A549 (cell line): ENCODE measurements around the gene LINGO3. TPM values are rescaled to one million over a fixed set of nuclear protein-coding genes. Genes with fewer than 3 reads are reported as not detected.
A peak's percentile ranks its signal among the peaks of the same experiment; 100 is the strongest.

Experiments used
- ATAC-seq, 2 experiments: fragments of 200-7000 bp in 1 of 2; fragments of >200 bp in 1 of 2; cut with Nextera tagmentation in 1 of 2; cut with Tn5 transposase in 1 of 2; 3 replicates each; pipeline versions ENCODE4 v1.8.0 to v1.9.1; 2018 to 2020; ENCODE audit warnings: mild to moderate bottlenecking in 1 of 2, moderate library complexity in 1 of 2
- CTCF ChIA-PET: fragments of 300-600 bp; sonication (Branson Sonifier 250); formaldehyde crosslinking; extraction: SDS; loops from one replicate; lab custom pipeline; 2021; ENCODE audit warnings: antibody characterized with exemption, inconsistent platforms; lab: Yijun Ruan, JAX
- POLR2A ChIA-PET: fragments of 350-600 bp; formaldehyde crosslinking; extraction: SDS; loops from one replicate; lab custom pipeline; 2021; ENCODE audit warnings: antibody characterized with exemption, inconsistent platforms; lab: Yijun Ruan, JAX
- DNase-seq, 2 experiments: peaks; one replicate each; pipeline versions ENCODE4 v3.0.0 to v3.0.0-alpha.2; 2011 to 2016; ENCODE audit warnings: low read depth in 1 of 2, low spot score in 1 of 2
- FAIRE-seq: peaks from 2 replicates; lab custom pipeline; 2011; peaks lifted over from hg19 to GRCh38; lab: Jason Lieb, UNC
- H3K27ac ChIP-seq, 2 experiments: fragments of >200 bp; sonication (Bioruptor Twin); formaldehyde crosslinking; 3 replicates each; pipeline ENCODE4 v1.5.1; 2016 to 2017
- H3K4me1 ChIP-seq: fragments of >200 bp; sonication (Bioruptor Twin); formaldehyde crosslinking; 3 replicates; pipeline ENCODE4 v1.6.1; 2016
- H3K4me2 ChIP-seq: fragments of >200 bp; sonication (Bioruptor Twin); formaldehyde crosslinking; 3 replicates; pipeline ENCODE4 v1.6.1; 2016
- H3K4me3 ChIP-seq: fragments of >200 bp; sonication (Bioruptor Twin); formaldehyde crosslinking; 3 replicates; pipeline ENCODE4 v1.5.1; 2016
- H3K9me3 ChIP-seq: fragments of >200 bp; sonication (Bioruptor Twin); formaldehyde crosslinking; 3 replicates; pipeline ENCODE4 v1.6.1; 2016
- BCL3 ChIP-seq: fragments of >200 bp; sonication (Bioruptor Twin); formaldehyde crosslinking; IDR thresholded peaks from 3 replicates; pipeline ENCODE4 v1.6.1; 2016
- BHLHE40 ChIP-seq: IDR thresholded peaks from 2 replicates; pipeline ENCODE4 v1.6.1; 2012; ENCODE audit warnings: low read depth, low read length, inconsistent platforms
- CBX2 ChIP-seq: fragments of 200-600 bp; sonication (generic); IDR thresholded peaks from 2 replicates; pipeline ENCODE4 v1.6.1; 2016; ENCODE audit warnings: low read depth, mild to moderate bottlenecking, borderline replicate concordance
- CBX8 ChIP-seq: fragments of 200-600 bp; sonication (generic); IDR thresholded peaks from 2 replicates; pipeline ENCODE4 v1.6.1; 2016
- CEBPB ChIP-seq, 2 experiments: fragments of >200 bp in 1 of 2; sonication (Bioruptor Twin) in 1 of 2; formaldehyde crosslinking in 1 of 2; IDR thresholded peaks; 2 replicates each; pipeline ENCODE4 v1.6.1; 2012 to 2016
- CHD4 ChIP-seq: fragments of 200-600 bp; sonication (generic); IDR thresholded peaks from 2 replicates; pipeline ENCODE4 v1.6.1; 2016; ENCODE audit warnings: antibody characterized with exemption, mild to moderate bottlenecking, borderline replicate concordance
- ESRRA ChIP-seq: fragments of 150-350 bp; IDR thresholded peaks from 2 replicates; pipeline ENCODE4 v1.6.1; 2014; ENCODE audit warnings: mild to moderate bottlenecking, low read length, borderline replicate concordance
- FOSL2 ChIP-seq, 2 experiments: fragments of 450-650 bp in 1 of 2; fragments of >200 bp in 1 of 2; sonication (Bioruptor Twin) in 1 of 2; formaldehyde crosslinking; IDR thresholded peaks; 2 replicates each; pipeline versions ENCODE4 v1.5.0 to v1.6.1; 2016 to 2020; ENCODE audit warnings: mild to moderate bottlenecking in 1 of 2, moderate library complexity in 1 of 2
- GATA3 ChIP-seq: IDR thresholded peaks from 2 replicates; pipeline ENCODE4 v1.6.1; 2012; ENCODE audit warnings: borderline replicate concordance
- HES2 ChIP-seq: fragments of >200 bp; sonication (Bioruptor Twin); formaldehyde crosslinking; IDR thresholded peaks from 2 replicates; pipeline ENCODE4 v1.6.1; 2016
- HEYL ChIP-seq: fragments of 250-450 bp; sonication (Bioruptor Pico); IDR thresholded peaks from 2 replicates; pipeline ENCODE4 v1.8.0; 2021; ENCODE audit warnings: mild to moderate bottlenecking, moderate library complexity
- HMGXB4 ChIP-seq: fragments of 250-450 bp; sonication (Bioruptor Pico); IDR thresholded peaks from 2 replicates; pipeline ENCODE4 v1.5.0; 2021; ENCODE audit warnings: mild to moderate bottlenecking, moderate library complexity, borderline replicate concordance
- JUN ChIP-seq, 2 experiments: fragments of >200 bp; sonication (Bioruptor Twin); formaldehyde crosslinking; IDR thresholded peaks; 2 replicates in 1 of 2; 3 replicates in 1 of 2; pipeline ENCODE4 v1.6.1; 2016 to 2017
- JUNB ChIP-seq: fragments of >200 bp; sonication (Bioruptor Twin); formaldehyde crosslinking; IDR thresholded peaks from 2 replicates; pipeline ENCODE4 v1.6.1; 2016
- KDM5A ChIP-seq: fragments of 200-600 bp; sonication (generic); IDR thresholded peaks from 2 replicates; pipeline ENCODE4 v1.6.1; 2016; ENCODE audit warnings: antibody characterized with exemption, mild to moderate bottlenecking
- MAX ChIP-seq: IDR thresholded peaks from 2 replicates; pipeline ENCODE4 v1.6.1; 2012
- MYC ChIP-seq: IDR thresholded peaks from 2 replicates; pipeline ENCODE4 v1.6.1; 2012; ENCODE audit warnings: mild to moderate bottlenecking, inconsistent platforms, low read length, improper control_type of control experiment, borderline replicate concordance
- NPAS2 ChIP-seq: fragments of 250-450 bp; sonication (Bioruptor Pico); IDR thresholded peaks from 2 replicates; pipeline ENCODE4 v1.8.0; 2022; ENCODE audit warnings: mild to moderate bottlenecking, moderate library complexity, borderline replicate concordance
- PHF8 ChIP-seq: fragments of 200-600 bp; sonication (generic); IDR thresholded peaks from 2 replicates; pipeline ENCODE4 v1.6.1; 2016; ENCODE audit warnings: low read depth, mild to moderate bottlenecking, antibody characterized with exemption, moderate library complexity, borderline replicate concordance
- POLR2A ChIP-seq: IDR thresholded peaks from 2 replicates; pipeline ENCODE4 v1.6.1; 2012; ENCODE audit warnings: mild to moderate bottlenecking, low read length
- POLR2AphosphoS2 ChIP-seq: conservative IDR thresholded peaks from 2 replicates; pipeline ENCODE4 v1.6.1; 2012; ENCODE audit warnings: low read length, improper control_type of control experiment, inconsistent platforms
- RFX5 ChIP-seq: fragments of 450-650 bp; IDR thresholded peaks from 2 replicates; pipeline ENCODE4 v1.7.1; 2014; ENCODE audit warnings: antibody characterized with exemption, mild to moderate bottlenecking, moderate library complexity
- SMC3 ChIP-seq: fragments of >200 bp; sonication (Bioruptor Twin); formaldehyde crosslinking; IDR thresholded peaks from 3 replicates; pipeline ENCODE4 v1.6.1; 2018; ENCODE audit warnings: inconsistent platforms
- SREBF2 ChIP-seq: fragments of 450-650 bp; IDR thresholded peaks from 2 replicates; pipeline ENCODE4 v1.6.1; 2014; ENCODE audit warnings: mild to moderate bottlenecking, moderate library complexity
- ZC3H11A ChIP-seq: fragments of 450-650 bp; IDR thresholded peaks from 2 replicates; pipeline ENCODE4 v1.6.1; 2014; ENCODE audit warnings: antibody characterized with exemption, mild to moderate bottlenecking
- ZFP36 ChIP-seq: fragments of 450-650 bp; IDR thresholded peaks from 2 replicates; pipeline ENCODE4 v1.6.1; 2014; ENCODE audit warnings: borderline replicate concordance; ENCODE audit not compliant: partially characterized antibody
- ZNF302 ChIP-seq: fragments of 250-450 bp; sonication (Bioruptor Pico); IDR thresholded peaks from 2 replicates; pipeline ENCODE4 v1.9.0; 2021; ENCODE audit warnings: inconsistent platforms, mild to moderate bottlenecking, moderate library complexity
- ZSCAN20 ChIP-seq: fragments of 250-450 bp; sonication (Bioruptor Pico); IDR thresholded peaks from 2 replicates; pipeline ENCODE4 v1.8.0; 2022; ENCODE audit warnings: mild to moderate bottlenecking, moderate library complexity
- WGBS: methylation state at CpG from one replicate; pipeline ENCODE4 v1.1.6; 2017; ENCODE audit errors: missing lambda C conversion rate; 5-methylcytosine and 5-hydroxymethylcytosine counted together
- polyA plus RNA-seq, 4 experiments: library from polyadenylated mRNA; depleted of rRNA in 3 of 4; stranded (reverse); fragments of >200 nt; fragmentation: RNase III in 1 of 4; extraction: RNeasy Plus Mini Kit Qiagen cat#74134 plus additional on column Dnase treatment in 1 of 4; gene quantifications; 2 replicates in 3 of 4; 3 replicates in 1 of 4; pipeline ENCODE4 v1.2.3, GENCODE V29; 2011 to 2017

Gene LINGO3
- polyA plus RNA-seq, 2 of the 4 experiments (the other 2 are of a cell fraction) = not detected

GRCh38 chr19:2329501-2329916 is 21.6 kb upstream of the LINGO3 start:
- H3K4me3 ChIP-seq = peak overlapping the region; percentile 100
- ChIA-PET CTCF (interaction anchor here (0.6 kb wide), 3 partner anchors 63 to 318 kb away, joined by 3 to 4 read pairs (median 3); no protein-coding TSS in a partner anchor), POLR2A (no interaction called here)
- FAIRE-seq (no peak), DNase-seq (no peak), ATAC-seq (no peak)
- H3K27ac ChIP-seq = peak overlapping the region; percentile 98 to 99
- peak overlapping the region; percentile 100 for H3K4me2 ChIP-seq
- no peaks in the 10 kb centered on the region for H3K9me3 ChIP-seq
- TF ChIP-seq NPAS2 (CRISPR knock-in tag) (no peak), CBX2 (no peak), HES2 (no peak), JUNB (no peak), SREBF2 (no peak), ZC3H11A (no peak), BHLHE40 (no peak), MYC (no peak), RFX5 (no peak), FOSL2 (IDR thresholded peaks at IDR 0.05) (no peak), FOSL2 (CRISPR knock-in tag; IDR thresholded peaks at IDR 0.05) (no peak), CHD4 (no peak), JUN (IDR thresholded peaks at IDR 0.05) (no peak), HEYL (CRISPR knock-in tag) (no peak)
- 67% methylated on average over 11 of the region's 13 CpGs for WGBS
- peaks cover 28% of the 10 kb centered on the region for H3K4me1 ChIP-seq

- 9% methylated on average over 10 of the region's 16 CpGs for WGBS
- FAIRE-seq = no peak
- CTCF ChIA-PET = no interaction called here
These were observed 21.2 kb upstream of the LINGO3 start for GRCh38 chr19:2329149-2329478.

GRCh38 chr19:2328401-2329148 is 20.6 kb upstream of the LINGO3 start, which contains the start of the genes LSM7 and SPPL2B:
LSM7 (minus strand) TSS chr19:2328586; CDS start chr19:2328566, 20 bp downstream.
SPPL2B (plus strand) TSS chr19:2328684; CDS start chr19:2328710, 26 bp downstream.
- Histone ChIP-seq H3K4me3 (peak within 1 kb of the TSS; percentile 100), H3K9me3 (no peaks in the 10 kb centered on the region), H3K27ac (peak within 1 kb of the TSS; percentile 98 to 99), H3K4me2 (peak within 1 kb of the TSS; percentile 100), H3K4me1 (peaks cover 28% of the 10 kb centered on the region)
- FAIRE-seq = no peak
- ATAC-seq = peak; percentile 80 to 89
- ChIA-PET POLR2A (no interaction called here), CTCF (interaction anchor here (0.7 kb wide), 1 partner anchor 308 kb away, joined by 3 read pairs; no protein-coding TSS in a partner anchor)
- WGBS = 2% methylated on average over 10 of the region's 89 CpGs
- peak; percentile 84 to 87 for DNase-seq
- TF ChIP-seq SMC3 = no peak
- peak in 1 of 2 experiments; percentile 61; a peak in 2 of 5 replicates for TF ChIP-seq JUN (IDR thresholded peaks at IDR 0.05)
- peak; percentile 71; the same call in 1 of the 2 replicates for TF ChIP-seq PHF8
- TF ChIP-seq MAX = peak; percentile 74
- no peak for TF ChIP-seq HMGXB4 (CRISPR knock-in tag)
- peak; percentile 77 for TF ChIP-seq POLR2A
- 0 out of 3 replicates have a peak, but pooled peaks have one; percentile 39 for TF ChIP-seq BCL3
- TF ChIP-seq KDM5A = peak; percentile 75

More at GRCh38 chr19:2329149-2329478, 21.2 kb upstream of the LINGO3 start:
- DNase-seq = no peak
- Histone ChIP-seq H3K4me1 (peaks cover 28% of the 10 kb centered on the region), H3K9me3 (no peaks in the 10 kb centered on the region), H3K4me3 (peak overlapping the region; percentile 100), H3K27ac (peak overlapping the region; percentile 98 to 99), H3K4me2 (peak overlapping the region; percentile 100)
- ATAC-seq = no peak
- TF ChIP-seq GATA3 (no peak), CEBPB (IDR thresholded peaks at IDR 0.05) (no peak), POLR2AphosphoS2 (no peak), MYC (no peak), PHF8 (no peak), ZNF302 (CRISPR knock-in tag) (no peak), ESRRA (no peak), ZC3H11A (no peak), ZSCAN20 (no peak), ZFP36 (no peak), CBX8 (no peak), KDM5A (no peak)
- POLR2A ChIA-PET = no interaction called here
